ENCODE data around the gene TMTC4.
"Not testable (repeated sequence)": the region's sequence is repeated elsewhere in the genome, so short reads cannot be mapped to it uniquely, and the experiment has no call there.

The TMTC4 gene

GRCh38 chr13:100620792-100621191, 53.8 kb downstream of the TMTC4 start:
- DNase-seq, result no peak

- DNase-seq, result no peak
Observed at GRCh38 chr13:100619940-100620339, 54.7 kb downstream of the TMTC4 start.

- not testable (repeated sequence) for DNase-seq
Observed at GRCh38 chr13:100618897-100619296, 55.7 kb downstream of the TMTC4 start.

GRCh38 chr13:100613031-100613430, 61.6 kb downstream of the TMTC4 start:
- no peak for DNase-seq

GRCh38 chr13:100611678-100612492, 62.7 kb downstream of the TMTC4 start:
- no peak for DNase-seq

GRCh38 chr13:100610391-100611347, 63.9 kb downstream of the TMTC4 start:
- no peak for DNase-seq

GRCh38 chr13:100608906-100609305, 65.7 kb downstream of the TMTC4 start:
- no peak for DNase-seq

GRCh38 chr13:100608489-100608888, 66.1 kb downstream of the TMTC4 start:
- no peak for DNase-seq

- DNase-seq, result no peak
Observed at GRCh38 chr13:100604918-100605710, 69.5 kb downstream of the TMTC4 start.

GRCh38 chr13:100602493-100603111, 72.0 kb downstream of the TMTC4 start:
- DNase-seq, result no peak

GRCh38 chr13:100601716-100602115, 72.9 kb downstream of the TMTC4 start:
- no peak for DNase-seq

GRCh38 chr13:100600915-100601314, 73.7 kb downstream of the TMTC4 start:
- DNase-seq, result no peak

GRCh38 chr13:100600461-100600860, 74.1 kb downstream of the TMTC4 start:
- DNase-seq, result no peak

- DNase-seq, result no peak
Observed at GRCh38 chr13:100597253-100597652, 77.3 kb downstream of the TMTC4 start.

- DNase-seq, result no peak
Observed at GRCh38 chr13:100596516-100596915, 78.1 kb downstream of the TMTC4 start.

GRCh38 chr13:100594731-100595130, 79.9 kb downstream of the TMTC4 start:
- no peak for DNase-seq

GRCh38 chr13:100594255-100594654, 80.3 kb downstream of the TMTC4 start:
- no peak for DNase-seq

- no peak for DNase-seq
Observed at GRCh38 chr13:100589178-100589725, 85.3 kb downstream of the TMTC4 start.

GRCh38 chr13:100588331-100589177, 86.0 kb downstream of the TMTC4 start, which contains the start of gene GGACT:
GGACT (minus strand) TSS chr13:100588789; CDS start chr13:100532591, 56,198 bp downstream.
- peak; percentile 40 to 78 for DNase-seq

GRCh38 chr13:100584896-100585295, 89.7 kb downstream of the TMTC4 start:
- no peak for DNase-seq

- no peak for DNase-seq
Observed at GRCh38 chr13:100581504-100581903, 93.1 kb downstream of the TMTC4 start.
